Measurements from ENCODE around the gene IFNAR2. TPM values are rescaled to one million over a fixed set of nuclear protein-coding genes. Genes with fewer than 3 reads are reported as not detected.

The IFNAR2 gene
- total RNA-seq, 1 experiment from 2014 or later, result 8.8 TPM

DNA sequence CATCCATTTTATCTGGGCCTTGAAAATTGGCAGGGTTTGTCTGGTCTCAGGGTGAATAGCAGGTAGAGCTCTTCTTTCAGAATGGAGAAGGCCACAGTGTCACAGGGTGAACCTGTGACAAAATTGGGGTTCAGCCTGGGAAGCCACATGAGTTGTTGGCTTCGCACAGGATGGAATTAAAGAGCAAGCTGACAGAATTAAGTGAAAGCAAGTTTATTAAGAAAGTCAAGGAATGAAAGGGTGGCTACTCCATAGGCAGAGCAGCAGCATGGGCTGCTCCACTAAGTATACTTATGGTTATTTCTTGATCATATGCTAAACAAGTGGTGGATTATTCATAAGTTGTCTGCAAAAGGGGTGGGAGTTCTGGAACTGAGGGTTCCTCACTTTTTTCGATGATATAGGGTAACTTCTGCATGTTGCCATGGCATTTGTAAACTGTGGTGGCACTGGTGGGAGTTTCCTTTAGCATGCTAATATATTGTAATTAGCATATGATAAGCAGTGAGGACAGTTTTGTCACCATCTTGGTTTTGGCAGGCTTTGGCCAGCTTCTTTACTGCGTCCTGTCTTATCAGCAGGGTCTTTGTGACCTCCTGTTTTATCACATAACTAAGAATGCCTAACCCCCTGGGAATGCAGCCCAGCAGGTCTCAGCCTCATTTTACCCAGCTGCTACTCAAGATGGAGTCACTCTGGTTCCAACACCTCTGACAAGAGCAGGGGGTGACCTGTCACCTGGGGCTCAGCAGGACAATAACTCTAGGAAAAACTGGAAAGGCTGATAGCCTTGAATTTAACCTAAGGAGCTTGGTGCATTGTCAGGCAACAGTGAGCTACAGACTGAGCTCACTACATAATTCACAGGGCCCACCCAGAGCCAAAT, 5.1 kb downstream of the IFNAR2 start:
- no peaks in the 10 kb centered on the region for H3K9me3 Mint-ChIP-seq (ENCODE audit: unreplicated experiment)
- TF ChIP-seq, protein P1, sequence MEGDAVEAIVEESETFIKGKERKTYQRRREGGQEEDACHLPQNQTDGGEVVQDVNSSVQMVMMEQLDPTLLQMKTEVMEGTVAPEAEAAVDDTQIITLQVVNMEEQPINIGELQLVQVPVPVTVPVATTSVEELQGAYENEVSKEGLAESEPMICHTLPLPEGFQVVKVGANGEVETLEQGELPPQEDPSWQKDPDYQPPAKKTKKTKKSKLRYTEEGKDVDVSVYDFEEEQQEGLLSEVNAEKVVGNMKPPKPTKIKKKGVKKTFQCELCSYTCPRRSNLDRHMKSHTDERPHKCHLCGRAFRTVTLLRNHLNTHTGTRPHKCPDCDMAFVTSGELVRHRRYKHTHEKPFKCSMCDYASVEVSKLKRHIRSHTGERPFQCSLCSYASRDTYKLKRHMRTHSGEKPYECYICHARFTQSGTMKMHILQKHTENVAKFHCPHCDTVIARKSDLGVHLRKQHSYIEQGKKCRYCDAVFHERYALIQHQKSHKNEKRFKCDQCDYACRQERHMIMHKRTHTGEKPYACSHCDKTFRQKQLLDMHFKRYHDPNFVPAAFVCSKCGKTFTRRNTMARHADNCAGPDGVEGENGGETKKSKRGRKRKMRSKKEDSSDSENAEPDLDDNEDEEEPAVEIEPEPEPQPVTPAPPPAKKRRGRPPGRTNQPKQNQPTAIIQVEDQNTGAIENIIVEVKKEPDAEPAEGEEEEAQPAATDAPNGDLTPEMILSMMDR (IDR thresholded peaks at IDR 0.05; ENCODE audit: unreplicated experiment), result no peak
- H3K36me3 Mint-ChIP-seq (ENCODE audit: insufficient read depth, unreplicated experiment), result peaks cover 12% of the 10 kb centered on the region
- H3K4me1 Mint-ChIP-seq (ENCODE audit: insufficient read depth, unreplicated experiment), result peaks cover 24% of the 10 kb centered on the region
- CTCF ChIA-PET, result interaction anchor here (0.6 to 1.7 kb wide), 8 partner anchors 11 to 210 kb away, joined by 3 to 5 read pairs (median 3); no protein-coding TSS in a partner anchor
- intact Hi-C loops (cut with micrococcal nuclease), result no loop called here
- no TSS peak for BruUV-seq (replicated peaks)
- no peak overlapping the region for H3K4me3 Mint-ChIP-seq (ENCODE audit: unreplicated experiment)
- no peak for DNase-seq (ENCODE audit: unreplicated experiment)
- POLR2A ChIA-PET, result no interaction called here
- no peaks in the 10 kb centered on the region for H3K27me3 Mint-ChIP-seq (ENCODE audit: insufficient read depth, unreplicated experiment)
- no peak overlapping the region for H3K27ac Mint-ChIP-seq (ENCODE audit: low read depth, unreplicated experiment)

DNA sequence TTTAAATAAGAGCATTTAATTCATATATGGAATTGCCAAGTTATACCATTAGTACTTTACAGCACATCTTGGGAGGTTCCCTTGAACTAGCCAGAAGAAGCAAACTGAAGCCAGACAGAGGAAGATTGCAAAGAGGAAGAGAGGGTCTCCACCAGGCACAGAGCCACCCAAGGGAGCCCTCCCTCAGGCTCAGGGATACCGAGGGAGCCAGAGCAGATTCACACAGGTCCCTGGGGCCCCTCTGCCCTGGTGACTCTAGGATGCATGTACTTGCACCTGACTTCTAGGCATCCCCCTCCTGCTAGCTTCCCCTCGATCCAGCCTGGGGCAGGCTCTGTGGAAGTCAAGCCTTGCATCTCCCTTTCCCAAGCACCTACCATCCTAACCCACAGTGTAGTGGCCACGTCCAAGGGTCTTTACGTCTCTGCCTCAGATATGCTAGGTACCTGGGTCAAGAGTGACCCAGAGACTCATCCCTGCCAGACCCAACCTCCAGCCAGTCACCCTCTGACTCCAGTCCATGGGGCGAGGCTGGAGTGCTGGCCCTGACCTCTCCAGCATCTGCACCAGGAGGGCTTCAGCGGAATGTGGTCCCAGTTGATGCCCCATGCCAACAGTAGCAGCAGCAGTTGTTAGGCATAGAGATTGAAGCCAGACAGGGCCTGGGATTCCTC, 6.4 kb downstream of the IFNAR2 start:
- H3K27ac Mint-ChIP-seq (ENCODE audit: low read depth, unreplicated experiment), result no peak overlapping the region
- H3K27me3 Mint-ChIP-seq (ENCODE audit: insufficient read depth, unreplicated experiment), result no peaks in the 10 kb centered on the region
- TF ChIP-seq, protein P1 (IDR thresholded peaks at IDR 0.05; ENCODE audit: unreplicated experiment), result no peak
- ChIA-PET CTCF (interaction anchor here (0.6 to 1.1 kb wide), 2 partner anchors 19 to 380 kb away, joined by 3 read pairs; no protein-coding TSS in a partner anchor), POLR2A (interaction anchor here (1.1 kb wide), 1 partner anchor 9 kb away, joined by 4 read pairs; no protein-coding TSS in a partner anchor)
- peaks cover 12% of the 10 kb centered on the region for H3K36me3 Mint-ChIP-seq (ENCODE audit: insufficient read depth, unreplicated experiment)
- no TSS peak for BruUV-seq (replicated peaks)
- intact Hi-C loops (cut with micrococcal nuclease), result no loop called here
- H3K9me3 Mint-ChIP-seq (ENCODE audit: unreplicated experiment), result no peaks in the 10 kb centered on the region
- H3K4me3 Mint-ChIP-seq (ENCODE audit: unreplicated experiment), result no peak overlapping the region
- H3K4me1 Mint-ChIP-seq (ENCODE audit: insufficient read depth, unreplicated experiment), result peaks cover 24% of the 10 kb centered on the region
- no peak for DNase-seq (ENCODE audit: unreplicated experiment)

DNA sequence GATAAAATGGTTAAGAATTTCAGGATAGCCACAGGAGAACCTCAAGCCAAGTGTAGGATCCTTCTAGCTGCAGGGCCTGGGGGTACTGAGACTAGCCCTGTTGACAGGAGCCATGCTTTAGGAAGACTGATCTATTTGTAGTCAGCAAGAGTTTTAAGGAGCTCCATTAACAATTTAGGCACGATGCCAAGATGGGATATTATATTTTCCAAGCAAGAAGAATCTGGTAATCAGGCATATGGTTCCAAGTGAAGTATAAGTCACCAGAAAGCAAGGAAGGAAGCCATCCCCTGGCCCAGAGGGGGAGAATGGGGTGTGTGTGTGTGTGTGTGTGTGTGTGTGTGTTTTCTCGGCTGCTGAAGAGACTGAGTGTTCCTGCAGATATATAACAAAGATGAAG, 7.0 kb downstream of the IFNAR2 start:
- TF ChIP-seq, protein P1 (IDR thresholded peaks at IDR 0.05; ENCODE audit: unreplicated experiment), result no peak
- POLR2A ChIA-PET, result interaction anchor here (0.6 to 1.1 kb wide), 2 partner anchors 9 to 173 kb away, joined by 3 to 4 read pairs; no protein-coding TSS in a partner anchor
- BruUV-seq (replicated peaks), result no TSS peak
- intact Hi-C loops (cut with micrococcal nuclease), result no loop called here
- Mint-ChIP-seq H3K4me1 (ENCODE audit: insufficient read depth, unreplicated experiment) (peaks cover 21% of the 10 kb centered on the region), H3K36me3 (ENCODE audit: insufficient read depth, unreplicated experiment) (peaks cover 12% of the 10 kb centered on the region), H3K27me3 (ENCODE audit: insufficient read depth, unreplicated experiment) (no peaks in the 10 kb centered on the region), H3K27ac (ENCODE audit: low read depth, unreplicated experiment) (no peak overlapping the region), H3K4me3 (ENCODE audit: unreplicated experiment) (no peak overlapping the region), H3K9me3 (ENCODE audit: unreplicated experiment) (no peaks in the 10 kb centered on the region)
- CTCF ChIA-PET, result interaction anchor here (0.6 kb wide), 2 partner anchors 120 to 380 kb away, joined by 3 read pairs; no protein-coding TSS in a partner anchor
- no peak for DNase-seq (ENCODE audit: unreplicated experiment)

DNA sequence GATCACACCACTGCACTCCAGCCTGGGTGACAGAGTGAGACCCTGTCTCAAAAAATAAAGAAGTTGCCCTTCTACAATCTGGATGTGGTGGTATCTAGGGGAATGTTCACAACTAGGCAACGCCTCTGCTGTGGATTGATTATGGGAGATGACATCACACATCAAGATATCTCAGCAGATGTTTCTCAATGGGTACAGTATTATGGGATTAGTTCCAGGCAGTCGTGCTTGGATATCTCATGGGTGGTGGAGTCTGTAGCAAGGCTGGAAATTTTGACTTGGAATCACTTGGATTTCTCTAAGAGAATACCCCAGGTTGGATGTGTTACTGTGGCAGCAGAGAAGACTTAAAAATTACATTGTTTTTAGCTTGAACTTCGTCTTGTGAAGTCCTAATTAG, 7.7 kb downstream of the IFNAR2 start:
- DNase-seq (ENCODE audit: unreplicated experiment), result no peak
- CTCF ChIA-PET, result interaction anchor here (0.9 kb wide), 1 partner anchor 94 kb away, joined by 3 read pairs; no protein-coding TSS in a partner anchor
- TF ChIP-seq, protein P1 (IDR thresholded peaks at IDR 0.05; ENCODE audit: unreplicated experiment), result no peak
- no peak overlapping the region for H3K4me3 Mint-ChIP-seq (ENCODE audit: unreplicated experiment)
- H3K9me3 Mint-ChIP-seq (ENCODE audit: unreplicated experiment), result no peaks in the 10 kb centered on the region
- no peaks in the 10 kb centered on the region for H3K27me3 Mint-ChIP-seq (ENCODE audit: insufficient read depth, unreplicated experiment)
- intact Hi-C loops (cut with micrococcal nuclease), result no loop called here
- H3K4me1 Mint-ChIP-seq (ENCODE audit: insufficient read depth, unreplicated experiment), result peaks cover 14% of the 10 kb centered on the region
- peaks cover 18% of the 10 kb centered on the region for H3K36me3 Mint-ChIP-seq (ENCODE audit: insufficient read depth, unreplicated experiment)
- no peak overlapping the region for H3K27ac Mint-ChIP-seq (ENCODE audit: low read depth, unreplicated experiment)
- POLR2A ChIA-PET, result interaction anchor here (0.8 kb wide), 1 partner anchor 11 kb away, joined by 3 read pairs; no protein-coding TSS in a partner anchor
- no TSS peak for BruUV-seq (replicated peaks)

Data from MCF 10A (cell line).